H1 (cell line): ENCODE results near the gene SLC1A7. TPM values are rescaled to one million over a fixed set of nuclear protein-coding genes. Genes with fewer than 3 reads are reported as not detected.
A peak's percentile ranks its signal among the peaks of the same experiment; 100 is the strongest.

Experiments used
- CTCF ChIA-PET: fragments of 300-600 bp; sonication (Branson Sonifier 250); formaldehyde crosslinking; loops from one replicate; lab custom pipeline; 2021; ENCODE audit not compliant: partially characterized antibody; lab: Charles Lee
- POLR2A ChIA-PET: fragments of 300-600 bp; sonication (Branson Sonifier 250); formaldehyde crosslinking; loops from one replicate; lab custom pipeline; 2021; ENCODE audit warnings: inconsistent platforms; ENCODE audit not compliant: partially characterized antibody; lab: Charles Lee
- DNase-seq, 2 experiments: peaks; one replicate each; pipeline versions ENCODE4 v3.0.0 to v3.0.0-alpha.2; 2010 to 2022; ENCODE audit warnings: low spot score in 2 of 2, low read depth in 1 of 2, mixed read lengths in 1 of 2
- FAIRE-seq: peaks from 2 replicates; lab custom pipeline; 2011; peaks lifted over from hg19 to GRCh38; lab: Jason Lieb, UNC
- H2AFZ ChIP-seq: 2 replicates; pipeline ENCODE4 v1.8.1; 2012; ENCODE audit warnings: low read length, inconsistent platforms
- H2AK5ac ChIP-seq: 2 replicates; pipeline ENCODE4 v1.6.1; 2013; ENCODE audit warnings: low read depth, low read length
- H2BK120ac ChIP-seq: replicated peaks from 2 replicates; pipeline ENCODE3; 2013; ENCODE audit warnings: low read depth, low read length, inconsistent platforms
- H2BK12ac ChIP-seq: 2 replicates; pipeline ENCODE4 v1.6.1; 2013; ENCODE audit warnings: low read depth, low read length
- H2BK15ac ChIP-seq: 2 replicates; pipeline ENCODE4 v1.6.1; 2013; ENCODE audit warnings: low read length
- H2BK20ac ChIP-seq: 2 replicates; pipeline ENCODE4 v1.6.1; 2013; ENCODE audit warnings: low read length
- H2BK5ac ChIP-seq: 2 replicates; pipeline ENCODE4 v1.6.1; 2013; ENCODE audit warnings: low read depth, low read length
- H3K14ac ChIP-seq: 2 replicates; pipeline ENCODE4 v1.6.1; 2013; ENCODE audit warnings: inconsistent platforms; ENCODE audit not compliant: insufficient read length
- H3K18ac ChIP-seq: 2 replicates; pipeline ENCODE4 v1.6.1; 2013; ENCODE audit warnings: low read length; ENCODE audit errors: extremely low read depth
- H3K23ac ChIP-seq: 2 replicates; pipeline ENCODE4 v1.6.1; 2013; ENCODE audit warnings: inconsistent platforms; ENCODE audit not compliant: insufficient read length
- H3K23me2 ChIP-seq: 2 replicates; pipeline ENCODE4 v1.6.1; 2013; ENCODE audit warnings: low read depth, low read length
- H3K27ac ChIP-seq: 2 replicates; pipeline ENCODE4 v1.6.1; 2011; ENCODE audit warnings: low read depth, low read length, inconsistent platforms
- H3K27me3 ChIP-seq, 4 experiments: replicated peaks in 1 of 4; 1 replicate in 1 of 4; 2 replicates in 3 of 4; pipeline versions ENCODE4 v1.6.1 to v1.8.1; 2011 to 2013; ENCODE audit warnings: low read length in 3 of 4, mild to moderate bottlenecking in 3 of 4, inconsistent platforms in 2 of 4, mixed read lengths in 2 of 4, moderate library complexity in 1 of 4; ENCODE audit not compliant: control insufficient read depth in 3 of 4, insufficient read depth in 3 of 4; ENCODE audit errors: extremely low read depth in 1 of 4
- H3K36me3 ChIP-seq, 4 experiments: 2 replicates each; pipeline versions ENCODE4 v1.6.1 to v1.8.1; 2011 to 2013; ENCODE audit warnings: mild to moderate bottlenecking in 4 of 4, low read length in 3 of 4, moderate library complexity in 2 of 4, control low read depth in 1 of 4, inconsistent platforms in 1 of 4; ENCODE audit not compliant: insufficient read depth in 4 of 4, control insufficient read depth in 2 of 4
- H3K4ac ChIP-seq: replicated peaks from 2 replicates; pipeline ENCODE3; 2013; ENCODE audit warnings: low read length, low read depth, mixed read lengths, inconsistent platforms; ENCODE audit not compliant: insufficient read length
- H3K4me1 ChIP-seq, 4 experiments: replicated peaks in 1 of 4; 1 replicate in 1 of 4; 2 replicates in 3 of 4; pipeline versions ENCODE4 v1.6.1 to v1.8.1; 2011 to 2013; ENCODE audit warnings: low read length in 3 of 4, inconsistent platforms in 2 of 4, mixed read lengths in 1 of 4; ENCODE audit not compliant: insufficient read depth in 4 of 4, control insufficient read depth in 3 of 4
- H3K4me2 ChIP-seq, 2 experiments: 2 replicates each; pipeline versions ENCODE4 v1.6.1 to v1.8.1; 2011 to 2013; ENCODE audit warnings: low read depth in 2 of 2, low read length in 2 of 2, control low read depth in 1 of 2, inconsistent platforms in 1 of 2, mild to moderate bottlenecking in 1 of 2; ENCODE audit not compliant: insufficient read depth in 1 of 2
- H3K4me3 ChIP-seq, 4 experiments: fragments of 200-600, 300-600 bp in 1 of 4; sonication (generic), shearing (Covaris generic), sonication (Bioruptor Twin) in 1 of 4; 2 replicates each; pipeline versions ENCODE4 v1.5.1 to v1.8.1; 2011 to 2016; ENCODE audit warnings: low read length in 4 of 4, low read depth in 3 of 4, control low read depth in 2 of 4, inconsistent platforms in 2 of 4, mild to moderate bottlenecking in 2 of 4, mixed read lengths in 1 of 4, moderate library complexity in 1 of 4; ENCODE audit not compliant: insufficient read depth in 2 of 4; ENCODE audit errors: extremely low read depth in 1 of 4
- H3K56ac ChIP-seq: replicated peaks from 2 replicates; pipeline ENCODE3; 2013; ENCODE audit warnings: low read depth, mild to moderate bottlenecking, mixed read lengths, low read length, inconsistent platforms; ENCODE audit not compliant: insufficient read length
- H3K79me1 ChIP-seq: 2 replicates; pipeline ENCODE4 v1.6.1; 2013; ENCODE audit warnings: low read depth, low read length, control low read depth
- H3K79me2 ChIP-seq, 2 experiments: 2 replicates each; pipeline versions ENCODE4 v1.6.1 to v1.8.1; 2012 to 2013; ENCODE audit warnings: low read length in 2 of 2, mild to moderate bottlenecking in 2 of 2, inconsistent platforms in 1 of 2; ENCODE audit not compliant: insufficient read depth in 2 of 2, control insufficient read depth in 1 of 2
- H3K9ac ChIP-seq, 4 experiments: replicated peaks in 1 of 4; 1 replicate in 1 of 4; 2 replicates in 3 of 4; pipeline versions ENCODE4 v1.6.1 to v1.8.1; 2011 to 2013; ENCODE audit warnings: low read depth in 3 of 4, low read length in 3 of 4, control low read depth in 2 of 4, mild to moderate bottlenecking in 2 of 4, moderate library complexity in 2 of 4, inconsistent platforms in 1 of 4; ENCODE audit errors: extremely low read depth in 1 of 4
- H3K9me3 ChIP-seq, 2 experiments: 2 replicates each; pipeline versions ENCODE4 v1.6.1 to v1.8.1; 2012 to 2013; ENCODE audit warnings: mild to moderate bottlenecking in 2 of 2, moderate library complexity in 2 of 2, control low read depth in 1 of 2, inconsistent platforms in 1 of 2, low read depth in 1 of 2, low read length in 1 of 2, mixed read lengths in 1 of 2; ENCODE audit not compliant: insufficient read depth in 2 of 2
- H4K20me1 ChIP-seq, 2 experiments: replicated peaks in 1 of 2; 2 replicates each; pipeline versions ENCODE3 to v1.8.1; 2011 to 2013; ENCODE audit warnings: inconsistent platforms in 2 of 2, low read length in 2 of 2, mild to moderate bottlenecking in 1 of 2; ENCODE audit not compliant: insufficient read depth in 2 of 2, control insufficient read depth in 1 of 2
- H4K5ac ChIP-seq: 2 replicates; pipeline ENCODE4 v1.6.1; 2013; ENCODE audit warnings: low read length, low read depth, mixed read lengths, inconsistent platforms; ENCODE audit not compliant: insufficient read length
- H4K8ac ChIP-seq: 2 replicates; pipeline ENCODE4 v1.8.0; 2013; ENCODE audit warnings: mild to moderate bottlenecking, moderate library complexity, low read length, inconsistent platforms; ENCODE audit not compliant: insufficient read depth; ENCODE audit errors: extremely low read depth
- H4K91ac ChIP-seq: replicated peaks from 2 replicates; pipeline ENCODE3; 2013; ENCODE audit warnings: low read length, mixed read lengths, inconsistent platforms; ENCODE audit not compliant: insufficient read length
- BRCA1 ChIP-seq: IDR thresholded peaks from 2 replicates; pipeline ENCODE4 v1.6.1; 2012; ENCODE audit warnings: low read depth, low read length, improper control_type of control experiment
- CBX5 ChIP-seq: fragments of 300-800, 300-1000 bp; sonication (generic); IDR thresholded peaks from 2 replicates; pipeline ENCODE4 v1.7.1; 2016; ENCODE audit warnings: antibody characterized with exemption, low read length, low read depth
- EP300 ChIP-seq, 2 experiments: IDR thresholded peaks; 1 replicate in 1 of 2; 2 replicates in 1 of 2; pipeline ENCODE4 v1.6.1; 2011 to 2012; ENCODE audit warnings: low read depth in 2 of 2, low read length in 2 of 2, mild to moderate bottlenecking in 2 of 2, borderline replicate concordance in 1 of 2, inconsistent platforms in 1 of 2, moderate library complexity in 1 of 2
- EZH2 ChIP-seq: fragments of 200-600 bp; sonication (generic); IDR thresholded peaks from 2 replicates; pipeline ENCODE4 v1.7.1; 2012; ENCODE audit warnings: low read depth, mild to moderate bottlenecking, moderate library complexity, low read length, inconsistent platforms; ENCODE audit not compliant: severe bottlenecking
- HDAC2 ChIP-seq, 2 experiments: fragments of 300-600 bp in 1 of 2; sonication (generic) in 1 of 2; IDR thresholded peaks; 2 replicates each; pipeline ENCODE4 v1.6.1; 2011 to 2012; ENCODE audit warnings: low read depth in 2 of 2, low read length in 2 of 2, mild to moderate bottlenecking in 2 of 2, moderate library complexity in 2 of 2, borderline replicate concordance in 1 of 2, inconsistent platforms in 1 of 2
- KDM4A ChIP-seq: IDR thresholded peaks from one replicate; pipeline ENCODE4 v1.7.1; 2012; ENCODE audit warnings: low read depth, mild to moderate bottlenecking, moderate library complexity, low read length, inconsistent platforms; ENCODE audit not compliant: severe bottlenecking
- NRF1 ChIP-seq: IDR thresholded peaks from 2 replicates; pipeline ENCODE4 v1.6.1; 2011; ENCODE audit warnings: mild to moderate bottlenecking, low read depth, low read length, improper control_type of control experiment
- RBBP5 ChIP-seq: IDR thresholded peaks from 2 replicates; pipeline ENCODE4 v1.7.1; 2012; ENCODE audit warnings: low read depth, mild to moderate bottlenecking, inconsistent platforms, low read length, moderate library complexity, borderline replicate concordance
- SAP30 ChIP-seq: fragments of 300-600 bp; sonication (generic); IDR thresholded peaks from 2 replicates; pipeline ENCODE4 v1.7.1; 2012; ENCODE audit warnings: low read length, moderate library complexity, mild to moderate bottlenecking, inconsistent platforms; ENCODE audit not compliant: insufficient read depth, insufficient replicate concordance
- SIRT6 ChIP-seq: IDR thresholded peaks from one replicate; pipeline ENCODE4 v1.7.1; 2012; ENCODE audit warnings: low read length, inconsistent platforms
- SIX5 ChIP-seq: IDR thresholded peaks from 2 replicates; pipeline ENCODE4 v1.6.1; 2011; ENCODE audit warnings: mild to moderate bottlenecking, low read depth, low read length
- SP2 ChIP-seq: IDR thresholded peaks from 2 replicates; pipeline ENCODE4 v1.6.1; 2012; ENCODE audit warnings: mild to moderate bottlenecking, low read length, inconsistent platforms
- ZNF274 ChIP-seq: IDR thresholded peaks from 2 replicates; pipeline ENCODE4 v1.7.0; 2012; ENCODE audit warnings: low read length, borderline replicate concordance; ENCODE audit errors: extremely low read depth
- WGBS, 2 experiments: shearing (Covaris generic) in 1 of 2; methylation state at CpG; one replicate each; pipeline versions ENCODE4 v1.1.6 to v1.1.7; 2013 to 2015; ENCODE audit warnings: low lambda C conversion rate in 2 of 2, mixed read lengths in 2 of 2, inconsistent platforms in 1 of 2, low coverage in 1 of 2, missing lambda C conversion rate in 1 of 2; ENCODE audit not compliant: insufficient replicate concordance in 2 of 2, insufficient coverage in 1 of 2, insufficient read length in 1 of 2; ENCODE audit errors: extremely low coverage in 1 of 2, missing lambda C conversion rate in 1 of 2; 5-methylcytosine and 5-hydroxymethylcytosine counted together
- polyA plus RNA-seq, 7 experiments: library from polyadenylated mRNA; depleted of rRNA in 3 of 7; stranded (reverse) in 5 of 7; unstranded in 2 of 7; fragments of >200 nt in 5 of 7; fragments of 200-250 nt in 2 of 7; gene quantifications; 1 replicate in 5 of 7; 2 replicates in 1 of 7; 4 replicates in 1 of 7; pipeline versions ENCODE4 v1.2.1 to v1.2.3, GENCODE V29; 2011 to 2013; ENCODE audit warnings: missing spikeins in 2 of 7, mixed read lengths in 2 of 7
- total RNA-seq: library from RNA; stranded (reverse); fragmentation: NEBNext Ultra II Directional; extraction: Animal tissue kit (Norgen Biotek cat#: 25700); gene quantifications from 2 replicates; pipeline ENCODE4 v1.2.1, GENCODE V29; 2021

Gene SLC1A7
- total and polyA plus RNA-seq, 2 of the 8 experiments (the other 6 are each of a cell fraction or from before 2014, with no cell fraction given), result not detected

- Histone ChIP-seq H3K14ac (no peak overlapping the region), H3K79me2 (no peaks in the 10 kb centered on the region), H4K8ac (no peak overlapping the region), H2AK5ac (no peak overlapping the region), H3K4ac (no peak overlapping the region), H2BK5ac (no peak overlapping the region), H3K4me1 (no peaks in the 10 kb centered on the region), H4K20me1 (no peaks in the 10 kb centered on the region), H3K27ac (no peak overlapping the region), H3K4me3 (no peak overlapping the region), H3K56ac (no peak overlapping the region), H2BK20ac (no peak overlapping the region), H3K27me3 (no peaks in the 10 kb centered on the region), H2BK15ac (no peak overlapping the region), H3K18ac (no peak overlapping the region), H3K9ac (no peak overlapping the region), H3K79me1 (no peaks in the 10 kb centered on the region), H3K36me3 (no peaks in the 10 kb centered on the region), H3K9me3 (no peaks in the 10 kb centered on the region), H3K23ac (no peak overlapping the region), H3K4me2 (no peak overlapping the region), H4K91ac (no peak overlapping the region), H2BK120ac (no peak overlapping the region), H2BK12ac (no peak overlapping the region), H4K5ac (no peak overlapping the region), H3K23me2 (no peaks in the 10 kb centered on the region), H2AFZ (peak overlapping the region; percentile 12; the same call in 1 of the 2 replicates)
- ChIA-PET CTCF (interaction anchor here (0.8 to 3.2 kb wide), 7 partner anchors 10 to 44 kb away, joined by 4 to 8 read pairs (median 4); no protein-coding TSS in a partner anchor), POLR2A (no interaction called here)
- WGBS, 2 experiments, result 93% methylated on average over 1 of the region's 1 CpG; no CpG with 5 or more reads in 1 of the 2 experiments
- DNase-seq, result no peak
- no peak for FAIRE-seq
- no peak for TF ChIP-seq SIRT6
- TF ChIP-seq EP300 (IDR thresholded peaks at IDR 0.05; ENCODE audit: borderline replicate concordance in 1 of 2, low read depth in 2 of 2, low read length in 2 of 2), result no peak
- TF ChIP-seq ZNF274, result no peak
- TF ChIP-seq SIX5, result no peak
- TF ChIP-seq EZH2, result no peak
- TF ChIP-seq KDM4A, result no peak
- no peak for TF ChIP-seq SAP30
- TF ChIP-seq RBBP5, result no peak
- no peak for TF ChIP-seq SP2
- TF ChIP-seq NRF1, result no peak
- TF ChIP-seq BRCA1, result no peak
- TF ChIP-seq HDAC2 (IDR thresholded peaks at IDR 0.05; ENCODE audit: borderline replicate concordance in 1 of 2, low read depth in 2 of 2, low read length in 2 of 2), result no peak
- no peak for TF ChIP-seq CBX5
Observed at GRCh38 chr1:53155534-53155933, 13.1 kb upstream of the SLC1A7 start.
